Measurements from ENCODE around the gene RAB40B.

The RAB40B gene

DNA sequence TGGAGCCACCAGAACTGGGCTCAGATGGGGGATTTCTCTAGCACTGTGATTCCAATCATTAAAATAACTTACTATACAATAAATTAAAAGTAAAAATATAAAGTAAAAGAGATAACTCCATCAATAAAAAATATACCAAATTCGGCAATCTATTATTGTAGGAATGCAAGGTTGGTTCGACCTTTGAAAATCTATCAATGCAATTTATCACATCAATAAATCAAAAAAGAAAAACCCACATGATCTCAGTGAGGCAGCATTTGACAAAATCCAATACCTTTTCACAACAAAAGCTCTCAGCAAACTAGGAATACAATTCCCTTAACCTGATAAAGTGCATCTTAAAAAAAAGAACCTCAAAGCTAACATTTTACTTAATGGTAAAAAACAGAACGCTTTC, 17.0 kb downstream of the RAB40B start:
- Histone ChIP-seq H2AFZ (ENCODE audit: low read depth, low read length) (no peak overlapping the region), H3K36me3 (ENCODE audit: insufficient read depth, low read length) (no peaks in the 10 kb centered on the region), H3K9me3 (ENCODE audit: insufficient read depth, low read length, severe bottlenecking) (peaks cover 2% of the 10 kb centered on the region), H3K4me3 (ENCODE audit: low read depth in 1 of 2, low read length in 2 of 2) (no peak overlapping the region), H3K4me1 (ENCODE audit: insufficient read depth, low read length) (no peaks in the 10 kb centered on the region), H3K9ac (ENCODE audit: low read depth, low read length) (no peak overlapping the region), H3K27me3 (ENCODE audit: insufficient read depth, low read length, poor library complexity) (no peaks in the 10 kb centered on the region), H4K20me1 (ENCODE audit: insufficient read depth, low read length) (no peaks in the 10 kb centered on the region), H3K27ac (ENCODE audit: low read length) (no peak overlapping the region), H3K4me2 (ENCODE audit: insufficient read depth, low read length) (no peak overlapping the region), H3K79me2 (ENCODE audit: insufficient read depth, low read length) (no peaks in the 10 kb centered on the region)
- DNase-seq = no peak
- TF ChIP-seq, protein P1, sequence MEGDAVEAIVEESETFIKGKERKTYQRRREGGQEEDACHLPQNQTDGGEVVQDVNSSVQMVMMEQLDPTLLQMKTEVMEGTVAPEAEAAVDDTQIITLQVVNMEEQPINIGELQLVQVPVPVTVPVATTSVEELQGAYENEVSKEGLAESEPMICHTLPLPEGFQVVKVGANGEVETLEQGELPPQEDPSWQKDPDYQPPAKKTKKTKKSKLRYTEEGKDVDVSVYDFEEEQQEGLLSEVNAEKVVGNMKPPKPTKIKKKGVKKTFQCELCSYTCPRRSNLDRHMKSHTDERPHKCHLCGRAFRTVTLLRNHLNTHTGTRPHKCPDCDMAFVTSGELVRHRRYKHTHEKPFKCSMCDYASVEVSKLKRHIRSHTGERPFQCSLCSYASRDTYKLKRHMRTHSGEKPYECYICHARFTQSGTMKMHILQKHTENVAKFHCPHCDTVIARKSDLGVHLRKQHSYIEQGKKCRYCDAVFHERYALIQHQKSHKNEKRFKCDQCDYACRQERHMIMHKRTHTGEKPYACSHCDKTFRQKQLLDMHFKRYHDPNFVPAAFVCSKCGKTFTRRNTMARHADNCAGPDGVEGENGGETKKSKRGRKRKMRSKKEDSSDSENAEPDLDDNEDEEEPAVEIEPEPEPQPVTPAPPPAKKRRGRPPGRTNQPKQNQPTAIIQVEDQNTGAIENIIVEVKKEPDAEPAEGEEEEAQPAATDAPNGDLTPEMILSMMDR (IDR thresholded peaks at IDR 0.05; ENCODE audit: borderline replicate concordance, extremely low read depth, low read length, poor library complexity, severe bottlenecking) = no peak
- TF ChIP-seq EZH2 (IDR thresholded peaks at IDR 0.05; ENCODE audit: borderline replicate concordance, low read depth, low read length, severe bottlenecking) = no peak
- no peak for ATAC-seq (ENCODE audit: insufficient read depth, low read depth)

DNA sequence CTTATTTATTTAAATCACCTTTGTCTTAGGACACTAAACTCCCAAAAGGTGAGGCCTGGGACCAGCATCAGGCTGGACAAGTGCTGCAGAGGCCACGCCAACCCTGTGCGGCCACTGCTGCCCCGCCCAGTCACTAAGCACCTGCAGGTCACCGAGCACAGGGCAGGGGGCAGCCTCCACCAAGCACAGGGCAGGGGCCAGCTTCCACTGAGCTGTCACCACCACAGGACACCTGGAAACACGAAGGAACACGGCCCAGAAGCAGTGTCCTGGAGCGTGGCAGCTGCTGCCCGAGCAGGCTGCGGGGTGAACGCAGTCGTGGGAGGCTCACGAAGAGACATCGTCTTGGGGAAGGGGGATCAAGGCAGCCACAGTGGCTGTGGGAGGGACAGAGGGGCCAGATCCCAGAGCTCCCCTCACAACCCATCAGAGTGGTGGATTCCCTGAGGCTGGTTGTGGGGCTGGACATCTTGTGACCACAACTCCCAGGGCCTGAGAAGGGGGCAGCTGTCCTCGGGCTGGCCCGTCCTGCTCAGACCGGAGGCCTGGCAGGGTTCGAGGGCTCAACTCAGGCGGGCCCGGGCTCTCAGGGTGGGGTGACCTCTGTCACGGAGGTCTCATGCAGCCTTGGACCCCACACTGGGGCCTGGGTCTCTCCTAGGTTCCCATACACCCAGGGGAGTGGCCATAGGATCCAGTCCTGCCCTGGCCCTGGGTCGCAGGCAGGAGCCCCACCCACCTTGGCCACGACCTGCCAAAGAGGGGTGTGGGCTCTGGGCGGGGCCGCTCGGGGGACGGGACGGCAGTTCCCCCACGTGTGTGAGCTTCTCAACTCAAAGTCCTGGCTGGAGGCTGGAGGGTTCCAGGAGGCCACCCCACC, 18.7 kb downstream of the RAB40B start:
- Histone ChIP-seq H3K4me3 (ENCODE audit: low read depth in 1 of 2, low read length in 2 of 2) (no peak overlapping the region), H3K36me3 (ENCODE audit: insufficient read depth, low read length) (no peaks in the 10 kb centered on the region), H3K27ac (ENCODE audit: low read length) (no peak overlapping the region), H3K4me2 (ENCODE audit: insufficient read depth, low read length) (no peak overlapping the region), H3K79me2 (ENCODE audit: insufficient read depth, low read length) (no peaks in the 10 kb centered on the region), H3K9ac (ENCODE audit: low read depth, low read length) (no peak overlapping the region), H3K27me3 (ENCODE audit: insufficient read depth, low read length, poor library complexity) (no peaks in the 10 kb centered on the region), H2AFZ (ENCODE audit: low read depth, low read length) (no peak overlapping the region), H3K4me1 (ENCODE audit: insufficient read depth, low read length) (no peaks in the 10 kb centered on the region), H3K9me3 (ENCODE audit: insufficient read depth, low read length, severe bottlenecking) (peaks cover 2% of the 10 kb centered on the region), H4K20me1 (ENCODE audit: insufficient read depth, low read length) (peaks cover 3% of the 10 kb centered on the region; the same call in 1 of the 2 replicates)
- DNase-seq (no peak), ATAC-seq (ENCODE audit: insufficient read depth, low read depth) (no peak)
- TF ChIP-seq, protein P1 (IDR thresholded peaks at IDR 0.05; ENCODE audit: borderline replicate concordance, extremely low read depth, low read length, poor library complexity, severe bottlenecking) = peak; percentile 4
- no peak for TF ChIP-seq EZH2 (IDR thresholded peaks at IDR 0.05; ENCODE audit: borderline replicate concordance, low read depth, low read length, severe bottlenecking)

DNA sequence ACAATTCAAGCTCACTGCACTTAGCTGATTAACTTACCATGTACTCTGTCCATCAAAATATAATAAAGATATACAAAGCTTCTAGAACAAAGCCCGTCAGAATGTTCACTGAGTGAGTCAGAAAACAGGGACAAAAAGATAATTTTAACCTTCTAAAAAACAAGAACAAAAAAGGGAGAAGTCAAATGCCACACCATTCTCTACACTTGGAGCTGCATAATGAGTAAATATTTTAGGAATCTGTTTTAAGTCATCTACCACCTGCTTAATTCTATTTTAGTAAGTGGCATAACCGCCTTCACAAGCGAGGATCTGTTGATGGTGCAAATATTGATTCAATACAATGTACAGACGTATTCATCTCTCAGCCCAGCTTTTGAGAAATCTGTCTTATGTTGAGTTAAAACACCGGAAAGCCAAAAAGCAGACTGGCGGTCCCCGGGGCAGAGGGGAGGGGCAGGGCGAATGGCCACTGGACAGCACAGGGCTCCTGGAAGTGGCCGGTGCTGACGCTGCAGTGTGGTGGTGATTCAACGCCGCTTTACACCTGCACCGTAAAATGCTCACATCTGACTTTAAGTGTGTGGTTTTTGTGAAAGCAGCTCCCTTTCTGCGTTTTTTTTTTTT, 20.1 kb downstream of the RAB40B start:
- no peak overlapping the region for H2AFZ ChIP-seq (ENCODE audit: low read depth, low read length)
- no peaks in the 10 kb centered on the region for H3K79me2 ChIP-seq (ENCODE audit: insufficient read depth, low read length)
- H3K4me3 ChIP-seq (ENCODE audit: low read depth in 1 of 2, low read length in 2 of 2) = no peak overlapping the region
- no peaks in the 10 kb centered on the region for H3K4me1 ChIP-seq (ENCODE audit: insufficient read depth, low read length)
- DNase-seq (no peak), ATAC-seq (ENCODE audit: insufficient read depth, low read depth) (no peak)
- H4K20me1 ChIP-seq (ENCODE audit: insufficient read depth, low read length) = peaks cover 3% of the 10 kb centered on the region; the same call in 1 of the 2 replicates
- H3K9ac ChIP-seq (ENCODE audit: low read depth, low read length) = no peak overlapping the region
- H3K4me2 ChIP-seq (ENCODE audit: insufficient read depth, low read length) = no peak overlapping the region
- H3K27me3 ChIP-seq (ENCODE audit: insufficient read depth, low read length, poor library complexity) = no peaks in the 10 kb centered on the region
- peaks cover 2% of the 10 kb centered on the region for H3K9me3 ChIP-seq (ENCODE audit: insufficient read depth, low read length, severe bottlenecking)
- TF ChIP-seq, protein P1 (IDR thresholded peaks at IDR 0.05; ENCODE audit: borderline replicate concordance, extremely low read depth, low read length, poor library complexity, severe bottlenecking) = no peak
- no peak for TF ChIP-seq EZH2 (IDR thresholded peaks at IDR 0.05; ENCODE audit: borderline replicate concordance, low read depth, low read length, severe bottlenecking)
- H3K27ac ChIP-seq (ENCODE audit: low read length) = no peak overlapping the region
- H3K36me3 ChIP-seq (ENCODE audit: insufficient read depth, low read length) = no peaks in the 10 kb centered on the region
